H9 (cell line): ENCODE results near the gene ITGA1. TPM values are rescaled to one million over a fixed set of nuclear protein-coding genes. Genes with fewer than 3 reads are reported as not detected.

Source experiments
- DNase-seq: peaks from one replicate; pipeline ENCODE4 v3.0.0-alpha.2; 2017
- H2AFZ ChIP-seq: one replicate; pipeline ENCODE4 v1.6.1; 2013; ENCODE audit warnings: mild to moderate bottlenecking, low read length, control low read depth, moderate library complexity
- H2AK5ac ChIP-seq: 2 replicates; pipeline ENCODE4 v1.6.1; 2013; ENCODE audit warnings: low read length, control low read depth, mixed read lengths; ENCODE audit not compliant: insufficient read length
- H2BK120ac ChIP-seq: one replicate; pipeline ENCODE4 v1.6.1; 2013; ENCODE audit warnings: low read depth, mild to moderate bottlenecking, low read length, control low read depth, inconsistent platforms; ENCODE audit not compliant: poor library complexity, severe bottlenecking
- H2BK12ac ChIP-seq: 2 replicates; pipeline ENCODE4 v1.6.1; 2013; ENCODE audit warnings: low read length, control low read depth, mixed read lengths, low read depth; ENCODE audit not compliant: insufficient read length
- H2BK15ac ChIP-seq: 2 replicates; pipeline ENCODE4 v1.6.1; 2013; ENCODE audit warnings: low read depth, low read length, control low read depth
- H2BK20ac ChIP-seq: one replicate; pipeline ENCODE4 v1.6.1; 2013; ENCODE audit warnings: low read depth, mild to moderate bottlenecking, low read length, control low read depth, inconsistent platforms; ENCODE audit not compliant: poor library complexity, severe bottlenecking
- H2BK5ac ChIP-seq: 2 replicates; pipeline ENCODE4 v1.6.1; 2013; ENCODE audit warnings: low read length, control low read depth, mixed read lengths; ENCODE audit not compliant: insufficient read length
- H3K14ac ChIP-seq: 2 replicates; pipeline ENCODE4 v1.6.1; 2013; ENCODE audit warnings: low read length, control low read depth; ENCODE audit not compliant: insufficient read depth
- H3K18ac ChIP-seq: 2 replicates; pipeline ENCODE4 v1.6.1; 2013; ENCODE audit warnings: low read depth, mild to moderate bottlenecking, mixed read lengths, low read length, control low read depth; ENCODE audit not compliant: insufficient read length
- H3K23ac ChIP-seq: 2 replicates; pipeline ENCODE4 v1.6.1; 2013; ENCODE audit warnings: low read length, control low read depth, mixed read lengths, low read depth; ENCODE audit not compliant: insufficient read length
- H3K23me2 ChIP-seq: 2 replicates; pipeline ENCODE4 v1.6.1; 2013; ENCODE audit warnings: low read depth, mild to moderate bottlenecking, mixed read lengths, low read length, control low read depth; ENCODE audit not compliant: insufficient read length, poor library complexity, severe bottlenecking
- H3K27ac ChIP-seq: 2 replicates; pipeline ENCODE4 v1.5.1; 2013; ENCODE audit warnings: low read length, control low read depth, mixed read lengths, low read depth; ENCODE audit not compliant: insufficient read length
- H3K27me3 ChIP-seq: 2 replicates; pipeline ENCODE4 v1.6.1; 2013; ENCODE audit warnings: low read length, control low read depth, inconsistent platforms; ENCODE audit not compliant: insufficient read depth
- H3K4ac ChIP-seq: 2 replicates; pipeline ENCODE4 v1.6.1; 2013; ENCODE audit warnings: low read depth, mild to moderate bottlenecking, control low read depth, inconsistent platforms, low read length, moderate library complexity
- H3K4me1 ChIP-seq: 2 replicates; pipeline ENCODE4 v1.6.1; 2013; ENCODE audit warnings: low read length, control low read depth, inconsistent platforms; ENCODE audit not compliant: insufficient read depth
- H3K4me2 ChIP-seq: 2 replicates; pipeline ENCODE4 v1.6.1; 2013; ENCODE audit warnings: low read length, control low read depth, mixed read lengths; ENCODE audit not compliant: insufficient read length, insufficient read depth
- H3K56ac ChIP-seq: 2 replicates; pipeline ENCODE4 v1.6.1; 2013; ENCODE audit warnings: low read depth, mild to moderate bottlenecking, mixed read lengths, low read length, control low read depth; ENCODE audit not compliant: insufficient read length
- H3K79me1 ChIP-seq: 2 replicates; pipeline ENCODE4 v1.6.1; 2013; ENCODE audit warnings: low read depth, mild to moderate bottlenecking, moderate library complexity, low read length, control low read depth, inconsistent platforms; ENCODE audit not compliant: insufficient read depth, poor library complexity, severe bottlenecking
- H3K79me2 ChIP-seq: 2 replicates; pipeline ENCODE4 v1.6.1; 2013; ENCODE audit warnings: low read length, control low read depth, inconsistent platforms; ENCODE audit not compliant: insufficient read depth
- H3K9ac ChIP-seq: 2 replicates; pipeline ENCODE4 v1.6.1; 2013; ENCODE audit warnings: low read length, control low read depth, mixed read lengths; ENCODE audit not compliant: insufficient read length; ENCODE audit errors: extremely low read depth
- H3K9me3 ChIP-seq: one replicate; pipeline ENCODE4 v1.6.1; 2013; ENCODE audit warnings: low read depth, low read length, inconsistent platforms; ENCODE audit not compliant: control insufficient read depth
- H3T11ph ChIP-seq: one replicate; pipeline ENCODE4 v1.6.1; 2013; ENCODE audit warnings: mild to moderate bottlenecking, low read length, control low read depth, inconsistent platforms
- H4K20me1 ChIP-seq: one replicate; pipeline ENCODE4 v1.6.1; 2013; ENCODE audit not compliant: control insufficient read depth, insufficient read length, insufficient read depth
- H4K5ac ChIP-seq: 2 replicates; pipeline ENCODE4 v1.6.1; 2013; ENCODE audit warnings: low read depth, mild to moderate bottlenecking, mixed read lengths, low read length, control low read depth; ENCODE audit not compliant: insufficient read length
- H4K8ac ChIP-seq: replicated peaks from 2 replicates; pipeline ENCODE4 v1.6.1; 2013; ENCODE audit warnings: low read length, control low read depth, mixed read lengths, low read depth; ENCODE audit not compliant: insufficient read length
- H4K91ac ChIP-seq: 2 replicates; pipeline ENCODE4 v1.6.1; 2013; ENCODE audit warnings: low read depth, mild to moderate bottlenecking, moderate library complexity, mixed read lengths, low read length, control low read depth; ENCODE audit not compliant: insufficient read length
- H3K27ac Mint-ChIP-seq, 3 experiments: 2 replicates in 2 of 3; 3 replicates in 1 of 3; pipeline ENCODE4 v1.8.0; 2020 to 2021; ENCODE audit warnings: mixed read lengths in 3 of 3, mild to moderate bottlenecking in 1 of 3, moderate library complexity in 1 of 3
- H3K27me3 Mint-ChIP-seq: 2 replicates; pipeline ENCODE4 v1.8.0; 2021; ENCODE audit warnings: low read depth, mild to moderate bottlenecking, moderate library complexity, mixed read lengths
- H3K36me3 Mint-ChIP-seq, 3 experiments: 2 replicates in 2 of 3; 3 replicates in 1 of 3; pipeline ENCODE4 v1.8.0; 2020 to 2021; ENCODE audit warnings: low read depth in 3 of 3, mixed read lengths in 3 of 3; ENCODE audit not compliant: insufficient read depth in 1 of 3
- H3K4me1 Mint-ChIP-seq, 2 experiments: 2 replicates each; pipeline ENCODE4 v1.8.0; 2020; ENCODE audit warnings: mixed read lengths in 2 of 2
- H3K4me3 Mint-ChIP-seq, 2 experiments: 2 replicates in 1 of 2; 3 replicates in 1 of 2; pipeline ENCODE4 v1.8.0; 2020 to 2021; ENCODE audit warnings: mild to moderate bottlenecking in 2 of 2, mixed read lengths in 2 of 2, moderate library complexity in 1 of 2
- H3K9me3 Mint-ChIP-seq, 2 experiments: 2 replicates in 1 of 2; 3 replicates in 1 of 2; pipeline ENCODE4 v1.8.0; 2020; ENCODE audit warnings: mild to moderate bottlenecking in 2 of 2, mixed read lengths in 2 of 2, moderate library complexity in 1 of 2
- CTCF ChIP-seq: fragments of 200-600 bp; sonication (generic); conservative IDR thresholded peaks from 3 replicates; pipeline ENCODE4 v1.8.0; 2021; ENCODE audit warnings: antibody characterized with exemption, mild to moderate bottlenecking
- total RNA-seq: library from RNA; stranded (reverse); gene quantifications from 2 replicates; pipeline ENCODE4 v1.2.1, GENCODE V29; 2021

ITGA1 gene
- total RNA-seq, 1 experiment from 2014 or later, result 3.9 TPM

GRCh38 chr5:52880541-52880940, 92.8 kb downstream of the ITGA1 start:
- no peak overlapping the region for H3K14ac ChIP-seq
- H3K9ac ChIP-seq, result no peak overlapping the region
- H3K4ac ChIP-seq, result no peak overlapping the region
- H4K91ac ChIP-seq, result no peak overlapping the region
- no peak overlapping the region for H2BK15ac ChIP-seq
- no peak overlapping the region for H2AK5ac ChIP-seq
- no peaks in the 10 kb centered on the region for H3K9me3 Mint-ChIP-seq
- no peak overlapping the region for H2BK5ac ChIP-seq
- no peaks in the 10 kb centered on the region for H3K79me1 ChIP-seq
- no peak overlapping the region for H3K56ac ChIP-seq
- H2BK120ac ChIP-seq, result no peak overlapping the region
- no peak overlapping the region for H3K27ac ChIP-seq
- H3T11ph ChIP-seq, result no peak overlapping the region
- H2BK20ac ChIP-seq, result no peak overlapping the region
- H3K4me2 ChIP-seq, result no peak overlapping the region
- no peaks in the 10 kb centered on the region for H3K27me3 Mint-ChIP-seq
- no peaks in the 10 kb centered on the region for H3K4me1 Mint-ChIP-seq
- H3K27me3 ChIP-seq, result no peaks in the 10 kb centered on the region
- H2BK12ac ChIP-seq, result no peak overlapping the region
- H3K27ac Mint-ChIP-seq, result no peak overlapping the region
- no peak overlapping the region for H4K5ac ChIP-seq
- no peaks in the 10 kb centered on the region for H3K4me1 ChIP-seq
- H3K9me3 ChIP-seq, result no peaks in the 10 kb centered on the region
- no peaks in the 10 kb centered on the region for H3K79me2 ChIP-seq
- DNase-seq, result no peak
- no peaks in the 10 kb centered on the region for H3K36me3 Mint-ChIP-seq
- H4K8ac ChIP-seq, result no peak overlapping the region
- no peak overlapping the region for H3K18ac ChIP-seq
- no peak overlapping the region for H3K4me3 Mint-ChIP-seq
- TF ChIP-seq CTCF, result no peak
- H3K23ac ChIP-seq, result no peak overlapping the region
- H4K20me1 ChIP-seq, result no peaks in the 10 kb centered on the region
- H2AFZ ChIP-seq, result no peak overlapping the region
- no peaks in the 10 kb centered on the region for H3K23me2 ChIP-seq
